MG63 (cell line): Measurements from ENCODE around the gene TM4SF5. TPM values are rescaled to one million over a fixed set of nuclear protein-coding genes. Genes with fewer than 3 reads are reported as not detected.

Experiments
- DNase-seq: peaks from one replicate; pipeline ENCODE4 v3.0.0-alpha.2; 2020
- H3K27me3 ChIP-seq: fragments of 250-450 bp; sonication (Bioruptor Pico); 2 replicates; pipeline ENCODE4 v1.5.1; 2020; ENCODE audit warnings: mild to moderate bottlenecking, moderate library complexity
- H3K36me3 ChIP-seq: fragments of 250-450 bp; sonication (Bioruptor Pico); 2 replicates; pipeline ENCODE4 v1.5.1; 2020; ENCODE audit warnings: mild to moderate bottlenecking, moderate library complexity
- H3K4me3 ChIP-seq: fragments of 250-450 bp; sonication (Bioruptor Pico); 2 replicates; pipeline ENCODE4 v1.5.1; 2020; ENCODE audit warnings: mild to moderate bottlenecking, moderate library complexity
- H3K9me3 ChIP-seq: fragments of 250-450 bp; sonication (Bioruptor Pico); 2 replicates; pipeline ENCODE4 v1.5.1; 2020; ENCODE audit warnings: mild to moderate bottlenecking, moderate library complexity
- total RNA-seq: library from RNA; depleted of rRNA; stranded (reverse); fragments of >200 nt; shearing (Covaris generic); gene quantifications from 2 replicates; pipeline ENCODE4 v1.2.3, GENCODE V29; 2014; ENCODE audit warnings: low replicate concordance; rRNA removed

Gene TM4SF5, protein sequence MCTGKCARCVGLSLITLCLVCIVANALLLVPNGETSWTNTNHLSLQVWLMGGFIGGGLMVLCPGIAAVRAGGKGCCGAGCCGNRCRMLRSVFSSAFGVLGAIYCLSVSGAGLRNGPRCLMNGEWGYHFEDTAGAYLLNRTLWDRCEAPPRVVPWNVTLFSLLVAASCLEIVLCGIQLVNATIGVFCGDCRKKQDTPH
- total RNA-seq, result not detected in 2 replicates

DNA sequence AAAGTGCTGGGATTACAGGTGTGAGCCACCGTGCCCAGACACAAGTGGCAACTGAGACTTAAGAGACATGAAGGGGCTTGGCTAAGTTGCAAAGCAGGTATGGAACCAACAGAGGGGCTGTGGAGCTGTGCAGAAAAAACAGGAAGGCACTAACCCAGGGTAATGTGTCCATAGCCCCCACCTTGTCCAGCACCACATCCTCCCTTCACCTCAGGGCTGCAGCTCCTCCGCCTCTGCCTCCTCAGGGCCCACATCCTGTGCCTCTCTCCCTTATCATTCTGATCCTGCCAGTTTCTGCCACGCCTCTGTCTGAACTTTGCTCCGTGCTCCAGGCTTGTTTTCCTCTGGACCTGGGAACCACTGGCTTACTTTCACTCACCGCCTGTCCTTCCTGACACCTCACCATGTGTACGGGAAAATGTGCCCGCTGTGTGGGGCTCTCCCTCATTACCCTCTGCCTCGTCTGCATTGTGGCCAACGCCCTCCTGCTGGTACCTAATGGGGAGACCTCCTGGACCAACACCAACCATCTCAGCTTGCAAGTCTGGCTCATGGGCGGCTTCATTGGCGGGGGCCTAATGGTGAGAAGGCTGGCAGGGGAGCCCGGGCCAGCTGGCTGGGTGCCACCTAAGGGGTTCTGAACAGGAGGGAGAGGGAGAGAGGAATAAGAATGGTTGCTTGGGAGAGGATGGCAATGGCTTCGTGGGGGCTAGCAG lies at the start of gene TM4SF5:
TSS of gene TM4SF5 (plus strand) at position 368 of the 716 bp plus-strand sequence. CDS start at position 405, 37 bp downstream.
- H3K36me3 ChIP-seq, result no peaks in the 10 kb centered on the region
- DNase-seq, result no peak
- H3K27me3 ChIP-seq, result no peaks in the 10 kb centered on the region
- H3K9me3 ChIP-seq, result no peaks in the 10 kb centered on the region
- H3K4me3 ChIP-seq, result no peak within 1 kb of the TSS

DNA sequence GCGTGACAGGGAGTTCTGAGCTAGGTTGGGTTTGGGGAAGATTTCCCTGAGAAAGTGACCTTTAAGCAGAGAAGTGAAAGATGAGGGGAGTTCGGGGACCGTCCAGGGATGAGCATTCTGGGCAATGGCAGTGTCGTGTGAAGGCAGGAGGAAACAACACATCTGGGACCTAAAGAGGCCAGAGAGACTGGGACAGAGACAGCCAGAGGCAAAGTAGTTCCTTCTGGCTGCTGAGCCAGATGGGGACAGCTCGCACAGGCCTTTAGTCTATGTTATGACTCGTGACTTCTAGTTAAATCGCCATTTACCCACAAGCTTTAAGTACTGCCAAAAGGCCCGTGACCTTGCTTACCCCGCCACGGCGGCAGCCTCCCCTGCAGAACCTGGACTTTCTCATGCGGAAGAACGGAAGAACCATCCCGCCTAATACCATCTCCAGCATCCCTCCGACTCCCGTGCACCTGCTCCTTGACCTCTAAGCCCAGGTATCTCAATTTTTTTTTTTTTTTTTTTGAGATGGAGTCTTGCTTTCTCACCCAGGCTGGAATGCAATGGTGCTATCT lies 48.9 kb upstream of the TM4SF5 start:
- Histone ChIP-seq H3K4me3 (no peak overlapping the region), H3K27me3 (no peaks in the 10 kb centered on the region), H3K36me3 (no peaks in the 10 kb centered on the region), H3K9me3 (no peaks in the 10 kb centered on the region)
- DNase-seq, result no peak

DNA sequence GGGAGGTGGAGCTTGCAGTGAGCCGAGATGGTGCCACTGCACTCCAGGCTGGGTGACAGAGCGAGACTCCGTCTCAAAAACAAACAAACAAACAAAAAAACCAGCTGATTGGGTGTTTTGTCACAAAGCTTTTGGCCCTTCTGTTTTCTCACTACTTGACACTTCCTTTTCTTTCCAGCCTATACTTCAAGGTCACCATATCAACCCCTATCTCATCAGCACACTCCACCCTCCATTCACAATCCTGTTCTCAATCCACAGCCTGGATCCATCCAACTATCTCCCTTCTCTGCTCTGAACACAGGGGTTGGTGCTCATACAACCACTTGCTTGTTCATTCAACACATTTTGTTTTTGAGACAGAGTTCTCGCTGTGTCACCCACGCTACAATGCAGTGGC lies 47.0 kb upstream of the TM4SF5 start:
- no peak for DNase-seq
- Histone ChIP-seq H3K9me3 (no peaks in the 10 kb centered on the region), H3K36me3 (no peaks in the 10 kb centered on the region), H3K4me3 (no peak overlapping the region), H3K27me3 (no peaks in the 10 kb centered on the region)

DNA sequence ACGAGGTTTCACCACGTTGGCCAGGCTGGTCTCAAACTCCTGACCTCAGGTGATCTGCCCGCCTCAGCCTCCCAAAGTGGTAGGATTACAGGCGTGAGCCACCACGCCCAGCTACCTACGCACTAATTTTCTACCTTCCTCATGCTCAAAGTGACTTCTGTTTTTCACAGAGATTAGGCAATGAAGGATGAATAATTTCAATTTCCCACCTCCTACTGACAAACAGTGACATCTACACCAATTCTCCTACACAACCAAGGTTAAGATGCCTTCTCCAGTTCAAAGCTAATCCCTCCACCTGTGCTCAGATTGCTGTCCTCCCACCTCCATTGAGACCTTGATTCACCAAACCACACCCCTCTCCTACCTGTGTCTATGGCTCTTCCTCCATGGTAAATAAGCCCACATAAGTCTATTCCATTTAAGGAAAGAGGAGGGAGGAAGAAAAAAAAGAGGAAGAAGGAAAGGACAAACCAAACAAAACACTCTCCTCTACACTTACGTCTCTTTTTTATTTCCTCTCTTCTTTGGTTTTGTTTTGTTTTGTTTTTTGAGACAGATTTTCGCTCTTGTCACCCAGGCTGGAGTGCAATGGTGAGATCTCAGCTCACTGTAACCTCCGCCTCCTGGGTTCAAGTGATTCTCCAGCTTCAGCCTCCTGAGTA lies 45.9 kb upstream of the TM4SF5 start:
- no peak for DNase-seq
- H3K4me3 ChIP-seq, result no peak overlapping the region
- H3K27me3 ChIP-seq, result no peaks in the 10 kb centered on the region
- H3K9me3 ChIP-seq, result no peaks in the 10 kb centered on the region
- H3K36me3 ChIP-seq, result no peaks in the 10 kb centered on the region

DNA sequence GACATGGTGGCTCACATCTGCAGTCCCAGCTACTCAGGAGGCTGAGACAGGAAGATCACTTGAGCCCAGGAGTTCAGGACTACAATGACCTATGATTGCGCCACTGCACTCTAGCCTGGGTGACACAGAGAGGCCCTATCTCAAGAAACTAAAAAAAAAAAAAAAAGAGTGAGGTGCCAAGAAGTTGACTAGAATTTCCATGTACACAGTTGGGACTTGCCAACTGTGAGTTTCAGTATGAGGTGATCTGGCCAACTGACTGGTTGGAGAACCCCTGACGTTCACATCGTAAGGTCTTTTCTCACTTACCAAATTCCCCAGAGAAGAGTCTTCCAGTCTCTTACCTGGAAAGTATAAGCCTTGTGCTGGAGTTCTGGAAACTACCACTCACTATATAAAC lies 43.6 kb upstream of the TM4SF5 start:
- Histone ChIP-seq H3K4me3 (no peak overlapping the region), H3K27me3 (no peaks in the 10 kb centered on the region), H3K36me3 (no peaks in the 10 kb centered on the region), H3K9me3 (no peaks in the 10 kb centered on the region)
- no peak for DNase-seq

DNA sequence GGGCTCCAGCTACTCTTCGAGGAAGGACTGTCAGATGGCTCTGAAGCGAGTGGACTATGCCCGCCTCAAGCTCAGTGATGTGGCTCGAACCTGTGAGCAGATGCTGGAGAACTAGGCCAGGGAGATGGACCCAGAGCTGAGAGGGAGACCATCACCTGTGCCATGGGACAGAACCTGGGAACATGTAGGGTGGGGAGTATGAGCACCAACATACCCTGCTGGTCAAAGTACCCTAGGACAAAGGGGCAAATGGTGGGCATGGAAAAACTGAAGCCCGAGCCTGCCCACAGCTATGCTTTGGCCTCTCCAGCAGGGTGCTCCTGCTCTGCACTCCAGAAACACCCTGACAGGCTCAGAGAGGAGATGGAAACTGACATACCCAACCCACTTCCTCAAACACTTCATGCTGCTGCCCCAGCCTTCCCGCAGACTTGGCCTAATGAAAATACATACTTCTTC lies 38.6 kb upstream of the TM4SF5 start:
- DNase-seq, result no peak
- H3K27me3 ChIP-seq, result no peaks in the 10 kb centered on the region
- H3K36me3 ChIP-seq, result no peaks in the 10 kb centered on the region

DNA sequence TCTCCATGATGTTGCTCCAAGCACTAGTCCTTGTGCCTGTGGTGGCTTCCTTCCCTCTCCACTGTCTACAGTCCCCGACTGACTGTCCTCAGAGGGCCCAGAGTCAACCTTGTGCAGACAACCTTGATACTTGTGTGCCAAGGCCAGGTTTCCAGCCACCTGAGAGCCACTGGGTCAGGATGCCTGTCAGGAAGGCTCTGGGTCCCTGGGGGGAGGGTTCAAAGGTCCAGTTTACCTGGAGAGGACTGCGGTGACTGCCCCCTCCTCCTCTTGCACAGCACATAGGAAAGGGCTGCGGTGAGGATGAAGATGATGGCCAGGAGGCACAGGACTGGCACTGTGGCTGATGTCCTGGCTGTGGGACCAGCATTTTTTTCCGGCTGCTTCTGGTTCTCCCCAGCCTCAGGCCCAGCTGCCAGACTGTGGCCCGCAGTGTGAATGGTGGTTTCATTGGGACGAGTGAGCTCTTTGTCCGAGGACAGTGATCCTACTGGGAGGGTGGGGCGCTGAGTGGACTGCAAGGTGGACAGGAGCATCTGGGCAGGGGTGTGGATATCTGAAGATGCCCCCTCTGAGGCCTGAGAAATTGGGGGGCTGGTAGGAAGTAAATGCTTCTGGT lies 36.7 kb upstream of the TM4SF5 start:
- no peaks in the 10 kb centered on the region for H3K9me3 ChIP-seq
- no peaks in the 10 kb centered on the region for H3K27me3 ChIP-seq
- DNase-seq, result no peak
- H3K36me3 ChIP-seq, result no peaks in the 10 kb centered on the region
- no peak overlapping the region for H3K4me3 ChIP-seq

More for the DNA sequence above, 38.6 kb upstream of the TM4SF5 start:
- no peak overlapping the region for H3K4me3 ChIP-seq
- H3K9me3 ChIP-seq, result no peaks in the 10 kb centered on the region

DNA sequence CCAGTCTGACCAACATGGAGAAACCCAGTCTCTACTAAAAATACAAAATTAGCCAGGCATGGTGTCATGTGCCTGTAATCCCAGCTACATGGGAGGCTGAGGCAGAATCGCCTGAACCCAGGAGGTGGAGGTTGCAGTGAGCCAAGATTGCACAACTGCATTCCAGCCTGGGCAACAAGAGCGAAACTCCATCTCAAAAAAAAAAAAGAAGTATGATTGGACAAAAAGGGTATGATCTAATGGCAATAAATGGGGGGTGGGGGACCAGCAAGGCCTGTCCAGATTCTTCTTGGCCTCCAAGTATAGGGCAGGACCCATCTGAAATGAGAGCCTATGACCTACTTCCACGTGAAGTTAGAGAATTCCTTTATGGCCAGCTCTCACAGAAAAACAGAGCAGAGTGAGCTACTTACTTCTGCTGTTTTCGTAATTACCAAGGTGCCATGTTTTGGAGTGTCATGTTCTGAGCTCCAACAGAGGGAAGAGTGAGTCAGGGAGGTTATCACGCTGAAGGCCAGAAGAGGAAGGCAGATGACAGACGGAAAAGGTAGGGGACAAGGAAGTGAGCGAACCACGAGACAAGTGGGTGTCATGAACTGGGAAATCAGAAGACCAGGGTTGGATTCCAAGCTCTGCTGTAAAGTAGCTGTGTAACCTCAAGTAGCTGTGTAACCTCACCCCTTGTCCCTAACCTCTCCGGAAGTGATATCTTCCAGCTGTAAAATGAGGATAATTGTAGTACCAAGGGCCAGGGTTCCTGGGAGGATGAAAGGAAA lies 35.6 kb upstream of the TM4SF5 start:
- Histone ChIP-seq H3K4me3 (no peak overlapping the region), H3K27me3 (no peaks in the 10 kb centered on the region), H3K36me3 (no peaks in the 10 kb centered on the region), H3K9me3 (no peaks in the 10 kb centered on the region)
- DNase-seq, result peak; percentile 6

DNA sequence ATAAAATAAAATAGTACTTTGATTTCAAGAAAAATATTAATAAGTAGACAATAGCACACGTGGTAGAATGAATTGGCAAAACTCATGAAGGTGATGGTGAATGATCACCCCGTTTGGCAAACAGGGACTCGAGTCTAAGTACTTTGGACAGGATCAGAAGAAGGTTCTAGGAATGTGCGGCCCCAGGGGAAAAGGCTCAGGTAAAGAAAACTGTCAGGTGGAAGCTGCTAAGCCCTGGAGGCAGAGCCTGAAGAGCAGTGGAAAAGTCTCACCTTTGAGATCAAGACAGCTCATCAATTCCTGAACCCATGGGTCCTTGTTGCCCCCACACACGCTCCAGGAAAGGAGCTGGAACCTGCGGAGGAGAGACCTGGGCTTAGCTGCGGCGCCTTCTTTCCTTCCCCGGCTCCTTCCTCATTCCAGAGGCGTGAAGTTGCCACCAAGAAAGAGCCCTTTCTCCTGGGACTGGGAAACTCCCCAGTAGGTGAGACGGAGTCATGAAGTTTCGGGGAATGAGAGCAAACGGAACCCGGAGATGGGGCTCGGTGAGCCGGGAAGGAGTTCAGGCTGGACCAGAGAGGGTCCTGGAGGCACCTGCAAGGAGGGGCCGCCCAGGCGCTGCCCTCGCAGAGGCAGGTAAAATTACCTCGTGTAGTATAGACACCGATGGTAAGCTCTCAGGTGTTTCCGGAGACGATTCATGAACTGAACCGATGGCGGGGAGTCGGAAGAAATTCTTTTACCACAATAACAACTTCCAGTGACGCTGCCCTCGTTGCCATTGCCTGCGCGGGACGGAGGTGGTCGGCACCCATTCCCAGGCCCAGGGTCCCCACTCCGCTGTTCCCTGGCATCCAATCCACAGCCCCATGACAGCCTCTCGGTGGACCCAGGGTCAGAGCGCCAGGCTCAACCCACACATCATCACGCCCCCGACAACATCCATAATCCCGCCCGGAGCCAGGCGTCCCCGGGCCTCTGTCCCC lies 33.3 kb upstream of the TM4SF5 start:
- H3K27me3 ChIP-seq, result no peaks in the 10 kb centered on the region
- no peaks in the 10 kb centered on the region for H3K9me3 ChIP-seq
- H3K36me3 ChIP-seq, result no peaks in the 10 kb centered on the region
- peak overlapping the region; percentile 58 for H3K4me3 ChIP-seq
- no peak for DNase-seq

DNA sequence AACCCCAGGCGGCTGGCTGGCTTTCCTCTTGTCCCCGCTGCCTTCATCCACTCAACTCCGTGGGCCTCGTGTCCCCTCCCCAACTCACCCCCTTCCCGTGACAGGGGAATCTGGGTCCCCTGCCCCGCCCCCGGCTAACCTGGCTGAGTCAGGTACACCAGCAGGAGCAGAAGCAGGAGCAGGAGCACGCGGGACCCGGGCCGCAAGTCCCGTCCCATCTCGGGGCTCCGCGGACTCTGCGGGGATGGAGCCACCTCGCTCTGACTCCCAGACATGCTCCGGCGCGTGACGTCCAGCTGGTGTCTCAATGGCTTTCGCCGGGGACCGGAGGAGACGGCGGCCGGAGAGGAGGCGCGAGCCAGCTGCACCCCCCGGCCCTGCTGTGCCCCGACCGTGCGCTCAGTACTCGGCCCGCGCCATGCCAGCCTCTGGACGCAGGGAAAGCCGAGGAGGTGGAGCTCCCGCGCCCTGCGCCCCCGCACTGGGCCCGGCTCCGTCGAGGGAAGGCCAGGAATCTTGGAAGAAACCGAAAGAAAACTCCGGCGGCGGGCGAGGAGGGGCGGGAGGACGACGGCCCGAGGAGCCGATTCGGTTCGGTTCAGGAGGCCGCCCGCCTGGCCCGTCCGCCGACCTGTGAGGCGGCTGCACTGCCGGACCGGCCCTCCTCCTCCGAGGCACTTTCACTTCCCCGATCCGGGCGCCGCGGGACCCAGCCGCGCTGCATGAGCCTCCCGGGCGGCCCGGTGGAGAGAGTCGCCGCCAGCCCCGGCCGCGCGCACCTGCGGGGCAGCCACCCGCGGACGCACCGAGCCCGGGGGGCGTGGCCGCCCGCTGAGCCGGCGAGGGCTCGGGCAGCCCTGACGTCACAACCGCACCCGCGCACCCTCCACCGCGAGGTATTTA lies 32.3 kb upstream of the TM4SF5 start, which contains the start of the genes CXCL16 and ZMYND15:
TSS of gene CXCL16 (minus strand) at position 807 of the 903 bp plus-strand sequence. CDS start at position 218, 589 bp downstream.
TSS of gene ZMYND15 (plus strand) at position 712 of the 903 bp plus-strand sequence. CDS start 716 bp downstream, outside the sequence.
- Histone ChIP-seq H3K9me3 (no peaks in the 10 kb centered on the region), H3K27me3 (no peaks in the 10 kb centered on the region), H3K36me3 (no peaks in the 10 kb centered on the region), H3K4me3 (peak within 1 kb of the TSS; percentile 58)
- DNase-seq, result peak; percentile 56

DNA sequence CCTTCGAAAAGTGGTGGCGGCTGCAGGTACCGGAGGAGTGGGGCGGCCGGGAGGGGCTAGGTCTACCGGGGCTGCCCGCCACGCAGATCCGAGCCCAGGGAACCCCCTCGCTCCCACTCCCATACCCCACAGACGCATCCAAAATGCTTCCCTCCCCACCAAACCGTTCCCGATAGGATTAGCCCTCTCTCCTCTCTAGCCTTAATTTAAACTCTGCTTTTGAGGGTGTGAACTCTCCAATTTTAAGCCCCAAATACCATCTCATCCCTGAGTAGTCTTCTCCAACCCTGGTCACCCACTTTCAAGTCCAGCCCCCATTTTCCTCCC lies 31.7 kb upstream of the TM4SF5 start:
- H3K36me3 ChIP-seq, result no peaks in the 10 kb centered on the region
- no peak for DNase-seq
- no peaks in the 10 kb centered on the region for H3K9me3 ChIP-seq
- H3K27me3 ChIP-seq, result no peaks in the 10 kb centered on the region
- H3K4me3 ChIP-seq, result no peak overlapping the region

DNA sequence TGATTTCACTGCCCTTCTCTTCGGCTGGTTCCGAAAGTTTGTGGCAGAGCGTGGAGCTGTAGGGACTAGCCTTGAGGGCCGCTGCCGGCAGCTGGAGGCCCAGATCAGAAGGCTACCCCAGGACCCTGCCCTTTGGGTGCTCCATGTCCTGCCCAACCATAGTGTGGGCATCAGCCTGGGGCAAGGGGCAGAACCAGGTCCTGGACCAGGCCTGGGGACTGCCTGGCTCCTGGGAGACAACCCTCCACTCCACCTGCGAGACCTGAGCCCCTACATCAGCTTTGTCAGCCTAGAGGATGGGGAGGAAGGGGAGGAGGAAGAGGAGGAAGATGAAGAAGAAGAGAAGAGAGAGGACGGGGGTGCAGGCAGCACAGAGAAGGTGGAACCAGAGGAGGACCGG lies 31.1 kb upstream of the TM4SF5 start:
- Histone ChIP-seq H3K36me3 (no peaks in the 10 kb centered on the region), H3K27me3 (no peaks in the 10 kb centered on the region), H3K9me3 (no peaks in the 10 kb centered on the region), H3K4me3 (no peak overlapping the region)
- no peak for DNase-seq

DNA sequence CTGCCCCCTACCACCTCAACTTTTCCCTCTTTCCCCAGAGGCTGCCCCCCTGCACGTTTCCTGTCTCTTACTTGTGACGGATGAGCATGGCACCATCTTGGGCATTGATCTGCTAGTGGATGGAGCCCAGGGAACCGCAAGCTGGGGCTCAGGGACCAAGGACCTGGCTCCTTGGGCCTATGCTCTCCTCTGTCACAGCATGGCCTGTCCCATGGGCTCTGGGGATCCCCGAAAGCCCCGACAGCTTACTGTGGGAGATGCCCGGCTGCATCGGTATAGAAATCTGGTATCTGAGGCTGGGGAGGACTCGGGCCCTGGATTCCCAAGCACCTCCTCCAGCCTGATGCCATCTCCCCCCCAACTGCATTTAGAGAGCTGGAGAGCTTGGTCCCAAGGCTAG lies 30.1 kb upstream of the TM4SF5 start:
- H3K4me3 ChIP-seq, result no peak overlapping the region
- H3K27me3 ChIP-seq, result no peaks in the 10 kb centered on the region
- no peaks in the 10 kb centered on the region for H3K9me3 ChIP-seq
- DNase-seq, result no peak
- no peaks in the 10 kb centered on the region for H3K36me3 ChIP-seq

DNA sequence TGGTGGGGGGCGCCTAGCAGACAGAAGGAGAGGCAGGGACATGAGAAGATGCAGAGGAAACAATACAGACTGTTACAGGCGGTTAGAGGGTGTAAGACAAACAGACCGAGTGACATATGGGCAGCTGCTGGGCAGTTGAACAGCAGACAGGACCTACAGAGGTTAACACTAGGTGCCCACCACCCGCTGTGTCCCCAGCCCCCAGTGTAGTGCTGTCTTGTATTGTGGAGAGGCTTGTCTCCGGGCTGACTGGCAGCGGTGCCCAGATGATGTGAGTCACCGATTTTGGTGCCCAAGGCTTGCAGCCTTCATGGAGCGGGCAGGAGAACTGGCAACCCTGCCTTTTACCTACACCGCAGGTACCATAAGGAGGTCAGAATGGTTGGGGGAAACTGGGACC lies 29.6 kb upstream of the TM4SF5 start:
- no peaks in the 10 kb centered on the region for H3K9me3 ChIP-seq
- peak; percentile 4 for DNase-seq
- no peaks in the 10 kb centered on the region for H3K36me3 ChIP-seq
- no peak overlapping the region for H3K4me3 ChIP-seq
- no peaks in the 10 kb centered on the region for H3K27me3 ChIP-seq
